GM23338 (cell line): ENCODE data around the gene RRM1. TPM values are rescaled to one million over a fixed set of nuclear protein-coding genes. Genes with fewer than 3 reads are reported as not detected.

ENCODE experiments used
- ATAC-seq: fragments of 200-7000 bp; cut with Tn5 transposase; 3 replicates; pipeline ENCODE4 v1.9.1; 2020
- DNase-seq: peaks from one replicate; pipeline ENCODE4 v3.0.0-alpha.2; 2015; ENCODE audit warnings: low spot score
- H2AFZ ChIP-seq: fragments of 200-600 bp; sonication (generic); 2 replicates; pipeline ENCODE4 v1.8.0; 2016; ENCODE audit warnings: antibody characterized with exemption, mild to moderate bottlenecking, moderate library complexity
- H3F3A ChIP-seq: fragments of 200-600 bp; sonication (generic); replicated peaks from 2 replicates; pipeline ENCODE4 v1.8.0; 2017; ENCODE audit warnings: antibody characterized with exemption, mixed run types, low read depth
- H3K27ac ChIP-seq: fragments of 200-600 bp; sonication (generic); 2 replicates; pipeline ENCODE4 v1.6.1; 2016; ENCODE audit warnings: low read depth
- H3K27me3 ChIP-seq: fragments of 200-600 bp; sonication (generic); 2 replicates; pipeline ENCODE4 v1.8.0; 2016; ENCODE audit warnings: mild to moderate bottlenecking, mixed run types, moderate library complexity; ENCODE audit not compliant: insufficient read depth
- H3K36me3 ChIP-seq: fragments of 200-600 bp; sonication (generic); 2 replicates; pipeline ENCODE4 v1.8.0; 2016; ENCODE audit warnings: mild to moderate bottlenecking; ENCODE audit not compliant: insufficient read depth
- H3K4me1 ChIP-seq: fragments of 200-600 bp; sonication (generic); 2 replicates; pipeline ENCODE4 v1.8.0; 2016; ENCODE audit warnings: mild to moderate bottlenecking, moderate library complexity; ENCODE audit not compliant: insufficient read depth
- H3K4me2 ChIP-seq: fragments of 200-600 bp; sonication (generic); 2 replicates; pipeline ENCODE4 v1.7.1; 2017; ENCODE audit warnings: mixed run types
- H3K4me3 ChIP-seq: fragments of 200-600 bp; sonication (generic); 2 replicates; pipeline ENCODE4 v1.6.1; 2016; ENCODE audit warnings: mixed run types
- H3K79me2 ChIP-seq: fragments of 200-600 bp; sonication (generic); replicated peaks from 2 replicates; pipeline ENCODE4 v1.8.0; 2017; ENCODE audit warnings: mild to moderate bottlenecking; ENCODE audit not compliant: insufficient read depth
- H3K9me2 ChIP-seq: fragments of 200-600 bp; sonication (generic); 2 replicates; pipeline ENCODE4 v1.8.0; 2017; ENCODE audit not compliant: insufficient read depth
- H4K20me1 ChIP-seq: fragments of 200-600 bp; sonication (generic); replicated peaks from 2 replicates; pipeline ENCODE4 v1.8.0; 2017; ENCODE audit warnings: mild to moderate bottlenecking; ENCODE audit not compliant: insufficient read depth
- H3K27ac Mint-ChIP-seq: 2 replicates; pipeline ENCODE4 v1.8.0; 2020; ENCODE audit warnings: inconsistent platforms, mild to moderate bottlenecking, moderate library complexity, mixed read lengths
- H3K27me3 Mint-ChIP-seq: 3 replicates; pipeline ENCODE4 v1.8.0; 2022; ENCODE audit warnings: low read depth, mild to moderate bottlenecking, moderate library complexity, mixed read lengths, inconsistent platforms; ENCODE audit not compliant: insufficient read depth, poor library complexity
- H3K36me3 Mint-ChIP-seq: 3 replicates; pipeline ENCODE4 v1.8.0; 2021; ENCODE audit warnings: low read depth, mild to moderate bottlenecking, inconsistent platforms, moderate library complexity, mixed read lengths
- H3K4me1 Mint-ChIP-seq: 3 replicates; pipeline ENCODE4 v1.8.0; 2020; ENCODE audit warnings: mild to moderate bottlenecking, inconsistent platforms, mixed read lengths
- H3K4me3 Mint-ChIP-seq: 3 replicates; pipeline ENCODE4 v1.8.0; 2021; ENCODE audit warnings: moderate library complexity, mild to moderate bottlenecking, inconsistent platforms, mixed read lengths
- H3K9me3 Mint-ChIP-seq: 3 replicates; pipeline ENCODE4 v1.8.0; 2020; ENCODE audit warnings: moderate library complexity, mild to moderate bottlenecking, inconsistent platforms, mixed read lengths
- CTCF ChIP-seq, 2 experiments: fragments of 200-600 bp in 1 of 2; sonication (generic) in 1 of 2; conservative IDR thresholded peaks; 2 replicates each; pipeline versions ENCODE4 v1.5.1 to v1.6.1; 2016 to 2017; ENCODE audit warnings: antibody characterized with exemption in 2 of 2, low read depth in 2 of 2, mild to moderate bottlenecking in 2 of 2, moderate library complexity in 1 of 2
- JUNB ChIP-seq: IDR thresholded peaks from one replicate; pipeline ENCODE4 v1.6.1; 2016; ENCODE audit warnings: antibody characterized with exemption; ENCODE audit not compliant: unreplicated experiment
- STAT1 ChIP-seq: IDR thresholded peaks from one replicate; pipeline ENCODE4 v1.6.1; 2016; ENCODE audit warnings: antibody characterized with exemption; ENCODE audit not compliant: unreplicated experiment
- ZNF462 ChIP-seq: fragments of 250-450 bp; sonication (Bioruptor Pico); IDR thresholded peaks from 2 replicates; pipeline ENCODE4 v1.5.0; 2020; ENCODE audit warnings: mild to moderate bottlenecking, moderate library complexity
- polyA plus RNA-seq: library from polyadenylated mRNA; unstranded; fragments of >200 nt; fragmentation: Nextera tagmentation; extraction: Ambion mirVana; gene quantifications from 2 replicates; pipeline ENCODE4 v1.2.1, GENCODE V29; 2016
- total RNA-seq: library from RNA; depleted of rRNA; stranded (reverse); fragments of >200 nt; shearing (Covaris generic); gene quantifications from 2 replicates; pipeline ENCODE4 v1.2.3, GENCODE V29; 2014
- TF ChIP-seq, protein P1 (sequence below): IDR thresholded peaks from one replicate; pipeline ENCODE4 v1.6.1; 2018; ENCODE audit warnings: antibody characterized with exemption; ENCODE audit not compliant: unreplicated experiment
- TF ChIP-seq, protein P2 (sequence below): IDR thresholded peaks from 2 replicates; pipeline ENCODE4 v1.6.1; 2016; ENCODE audit warnings: antibody characterized with exemption

The RRM1 gene
- total and polyA plus RNA-seq, 2 experiments from 2014 or later = 47.3 to 96.8 TPM

DNA sequence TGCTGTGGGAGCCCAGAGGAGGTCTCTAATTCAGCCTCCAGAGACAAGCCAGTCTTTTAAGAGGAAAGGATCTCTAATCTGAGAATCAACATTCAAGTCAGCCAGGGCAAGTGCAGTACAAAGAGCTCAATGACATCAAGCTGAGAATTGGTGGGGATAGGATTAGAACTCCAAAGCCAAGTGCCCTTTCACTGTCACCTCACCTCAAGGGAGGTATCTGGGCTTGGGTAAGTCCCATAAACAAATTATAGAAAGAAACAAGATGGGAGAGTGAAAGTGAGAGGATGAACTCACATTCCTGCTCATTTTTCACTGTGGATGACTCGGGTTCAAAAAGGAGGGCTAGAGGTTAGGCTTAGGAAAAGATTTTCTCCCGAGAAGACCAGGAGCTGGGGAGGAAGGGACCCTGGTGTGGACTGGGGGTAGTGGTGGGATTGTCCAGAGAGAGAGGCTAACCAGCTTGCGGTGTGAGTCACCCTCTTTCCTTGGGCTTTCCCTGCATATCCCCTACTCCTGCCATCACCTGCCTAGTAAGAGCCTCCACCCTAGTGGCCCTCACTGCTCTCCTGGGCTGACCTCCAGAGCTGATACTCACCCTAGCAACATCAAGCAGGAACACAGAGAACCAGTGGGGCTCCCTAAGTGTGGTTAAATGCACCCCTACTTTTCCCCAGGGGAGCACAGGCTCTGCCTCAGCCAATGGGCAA lies 70.4 kb downstream of the RRM1 start (continued):
- no peak for TF ChIP-seq ZNF462 (CRISPR knock-in tag)

- no peaks in the 10 kb centered on the region; the same call in 2 of the 3 replicates for H3K36me3 Mint-ChIP-seq
- H4K20me1 ChIP-seq = no peaks in the 10 kb centered on the region
- DNase-seq = no peak
- H3K4me1 ChIP-seq = no peaks in the 10 kb centered on the region
- H3K27me3 Mint-ChIP-seq = peaks cover 10% of the 10 kb centered on the region
- H3K79me2 ChIP-seq = no peaks in the 10 kb centered on the region
- no peaks in the 10 kb centered on the region for H3K27me3 ChIP-seq
- H3K4me2 ChIP-seq = no peak overlapping the region
- H3K4me3 Mint-ChIP-seq = no peak overlapping the region
- H3K36me3 ChIP-seq = no peaks in the 10 kb centered on the region
- no peak overlapping the region for H3K27ac ChIP-seq
- no peak overlapping the region for H3K27ac Mint-ChIP-seq
- no peak overlapping the region for H3K4me3 ChIP-seq
- H3K9me3 Mint-ChIP-seq = peaks cover 13% of the 10 kb centered on the region
- no peak for ATAC-seq
- H3F3A ChIP-seq = no peaks in the 10 kb centered on the region
- H3K9me2 ChIP-seq = peaks cover 18% of the 10 kb centered on the region; the same call in 1 of the 2 replicates
- no peak overlapping the region for H2AFZ ChIP-seq
- no peaks in the 10 kb centered on the region for H3K4me1 Mint-ChIP-seq
- TF ChIP-seq, protein P1, sequence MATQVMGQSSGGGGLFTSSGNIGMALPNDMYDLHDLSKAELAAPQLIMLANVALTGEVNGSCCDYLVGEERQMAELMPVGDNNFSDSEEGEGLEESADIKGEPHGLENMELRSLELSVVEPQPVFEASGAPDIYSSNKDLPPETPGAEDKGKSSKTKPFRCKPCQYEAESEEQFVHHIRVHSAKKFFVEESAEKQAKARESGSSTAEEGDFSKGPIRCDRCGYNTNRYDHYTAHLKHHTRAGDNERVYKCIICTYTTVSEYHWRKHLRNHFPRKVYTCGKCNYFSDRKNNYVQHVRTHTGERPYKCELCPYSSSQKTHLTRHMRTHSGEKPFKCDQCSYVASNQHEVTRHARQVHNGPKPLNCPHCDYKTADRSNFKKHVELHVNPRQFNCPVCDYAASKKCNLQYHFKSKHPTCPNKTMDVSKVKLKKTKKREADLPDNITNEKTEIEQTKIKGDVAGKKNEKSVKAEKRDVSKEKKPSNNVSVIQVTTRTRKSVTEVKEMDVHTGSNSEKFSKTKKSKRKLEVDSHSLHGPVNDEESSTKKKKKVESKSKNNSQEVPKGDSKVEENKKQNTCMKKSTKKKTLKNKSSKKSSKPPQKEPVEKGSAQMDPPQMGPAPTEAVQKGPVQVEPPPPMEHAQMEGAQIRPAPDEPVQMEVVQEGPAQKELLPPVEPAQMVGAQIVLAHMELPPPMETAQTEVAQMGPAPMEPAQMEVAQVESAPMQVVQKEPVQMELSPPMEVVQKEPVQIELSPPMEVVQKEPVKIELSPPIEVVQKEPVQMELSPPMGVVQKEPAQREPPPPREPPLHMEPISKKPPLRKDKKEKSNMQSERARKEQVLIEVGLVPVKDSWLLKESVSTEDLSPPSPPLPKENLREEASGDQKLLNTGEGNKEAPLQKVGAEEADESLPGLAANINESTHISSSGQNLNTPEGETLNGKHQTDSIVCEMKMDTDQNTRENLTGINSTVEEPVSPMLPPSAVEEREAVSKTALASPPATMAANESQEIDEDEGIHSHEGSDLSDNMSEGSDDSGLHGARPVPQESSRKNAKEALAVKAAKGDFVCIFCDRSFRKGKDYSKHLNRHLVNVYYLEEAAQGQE = no peak
- TF ChIP-seq, protein P2, sequence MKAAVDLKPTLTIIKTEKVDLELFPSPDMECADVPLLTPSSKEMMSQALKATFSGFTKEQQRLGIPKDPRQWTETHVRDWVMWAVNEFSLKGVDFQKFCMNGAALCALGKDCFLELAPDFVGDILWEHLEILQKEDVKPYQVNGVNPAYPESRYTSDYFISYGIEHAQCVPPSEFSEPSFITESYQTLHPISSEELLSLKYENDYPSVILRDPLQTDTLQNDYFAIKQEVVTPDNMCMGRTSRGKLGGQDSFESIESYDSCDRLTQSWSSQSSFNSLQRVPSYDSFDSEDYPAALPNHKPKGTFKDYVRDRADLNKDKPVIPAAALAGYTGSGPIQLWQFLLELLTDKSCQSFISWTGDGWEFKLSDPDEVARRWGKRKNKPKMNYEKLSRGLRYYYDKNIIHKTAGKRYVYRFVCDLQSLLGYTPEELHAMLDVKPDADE = no peak
- TF ChIP-seq JUNB = no peak
- TF ChIP-seq STAT1 = no peak
- no peak for TF ChIP-seq CTCF (conservative IDR thresholded peaks at IDR 0.05; ENCODE audit: low read depth in 2 of 2)
Observed at GRCh38 chr11:4167292-4167691, 72.7 kb downstream of the RRM1 start.
